Smooth muscle cell (in vitro differentiated cells): Measurements from ENCODE around the gene TERT. TPM values are rescaled to one million over a fixed set of nuclear protein-coding genes. Genes with fewer than 3 reads are reported as not detected.

Source experiments
- DNase-seq: peaks from one replicate; lab custom pipeline; 2025; ENCODE audit not compliant: unreplicated experiment; lab: John Stamatoyannopoulos, UW
- H2AFZ ChIP-seq: fragments of 200-600 bp; sonication (generic); 2 replicates; pipeline ENCODE4 v1.6.0; 2016; ENCODE audit warnings: antibody characterized with exemption, low read depth, mild to moderate bottlenecking
- H3F3A ChIP-seq: fragments of 200-600 bp; sonication (generic); 2 replicates; pipeline ENCODE4 v1.6.0; 2017; ENCODE audit warnings: antibody characterized with exemption, low read depth
- H3K27ac ChIP-seq: fragments of 200-600 bp; sonication (generic); 2 replicates; pipeline ENCODE4 v1.5.1; 2016; ENCODE audit warnings: low read depth, mild to moderate bottlenecking
- H3K27me3 ChIP-seq: fragments of 200-600 bp; sonication (generic); 2 replicates; pipeline ENCODE4 v1.6.1; 2016; ENCODE audit warnings: low read depth, mild to moderate bottlenecking
- H3K36me3 ChIP-seq: fragments of 200-600 bp; sonication (generic); 2 replicates; pipeline ENCODE4 v1.5.1; 2016; ENCODE audit warnings: low read depth
- H3K4me1 ChIP-seq: fragments of 200-600 bp; sonication (generic); 2 replicates; pipeline ENCODE4 v1.5.1; 2016; ENCODE audit warnings: low read depth
- H3K4me2 ChIP-seq: fragments of 200-600 bp; sonication (generic); 2 replicates; pipeline ENCODE4 v1.6.0; 2016; ENCODE audit warnings: mild to moderate bottlenecking
- H3K4me3 ChIP-seq: fragments of 200-600 bp; sonication (generic); 2 replicates; pipeline ENCODE4 v1.5.1; 2016; ENCODE audit warnings: mild to moderate bottlenecking
- H3K79me2 ChIP-seq: fragments of 200-600 bp; sonication (generic); 2 replicates; pipeline ENCODE4 v1.6.0; 2016; ENCODE audit warnings: low read depth, mild to moderate bottlenecking
- H3K9ac ChIP-seq: fragments of 200-600 bp; sonication (generic); 2 replicates; pipeline ENCODE4 v1.6.0; 2016; ENCODE audit warnings: low read depth
- H3K9me3 ChIP-seq: fragments of 200-600 bp; sonication (generic); replicated peaks from 2 replicates; pipeline ENCODE4 v1.5.1; 2016; ENCODE audit warnings: low read depth
- H4K20me1 ChIP-seq: fragments of 200-600 bp; sonication (generic); 2 replicates; pipeline ENCODE4 v1.6.0; 2016; ENCODE audit warnings: low read depth
- CTCF ChIP-seq: fragments of 200-600 bp; sonication (generic); IDR thresholded peaks from 2 replicates; pipeline ENCODE4 v1.5.1; 2017; ENCODE audit warnings: borderline replicate concordance, mild to moderate bottlenecking, antibody characterized with exemption; ENCODE audit not compliant: insufficient read depth, poor library complexity, severe bottlenecking
- WGBS: methylation state at CpG from one replicate; pipeline ENCODE4 v1.1.7; 2016; ENCODE audit warnings: low lambda C conversion rate; 5-methylcytosine and 5-hydroxymethylcytosine counted together
- polyA plus RNA-seq: library from polyadenylated mRNA; unstranded; fragments of >200 nt; fragmentation: Nextera tagmentation; extraction: Ambion mirVana; gene quantifications from 2 replicates; pipeline ENCODE4 v1.2.1, GENCODE V29; 2016
- total RNA-seq: library from RNA; depleted of rRNA; stranded (reverse); fragments of >200 nt; gene quantifications from 2 replicates; pipeline ENCODE4 v1.2.3, GENCODE V29; 2014

TERT gene
- total and polyA plus RNA-seq, 2 experiments from 2014 or later = not detected

GRCh38 chr5:1246711-1247431 lies 48.0 kb downstream of the TERT start:
- Histone ChIP-seq H3K36me3 (no peaks in the 10 kb centered on the region), H2AFZ (no peak overlapping the region), H3K4me1 (no peaks in the 10 kb centered on the region), H3K9me3 (no peaks in the 10 kb centered on the region), H4K20me1 (no peaks in the 10 kb centered on the region), H3K27me3 (no peaks in the 10 kb centered on the region), H3K27ac (no peak overlapping the region), H3K79me2 (no peaks in the 10 kb centered on the region), H3F3A (no peaks in the 10 kb centered on the region), H3K4me3 (no peak overlapping the region), H3K9ac (no peak overlapping the region), H3K4me2 (no peak overlapping the region)
- TF ChIP-seq CTCF = no peak
- 48% methylated on average over 39 of the region's 43 CpGs for WGBS
- DNase-seq = no peak

- Histone ChIP-seq H3K36me3 (no peaks in the 10 kb centered on the region), H3K4me2 (no peak overlapping the region), H3K27me3 (no peaks in the 10 kb centered on the region), H3K4me1 (no peaks in the 10 kb centered on the region), H3K9ac (no peak overlapping the region), H4K20me1 (no peaks in the 10 kb centered on the region), H2AFZ (no peak overlapping the region), H3K27ac (no peak overlapping the region), H3K9me3 (no peaks in the 10 kb centered on the region), H3K4me3 (no peak overlapping the region), H3K79me2 (no peaks in the 10 kb centered on the region), H3F3A (no peaks in the 10 kb centered on the region)
- WGBS = 92% methylated on average over 26 of the region's 58 CpGs
- DNase-seq = no peak
- TF ChIP-seq CTCF = no peak
Observed at GRCh38 chr5:1245905-1246576, 48.8 kb downstream of the TERT start.

GRCh38 chr5:1244976-1245375 lies 49.9 kb downstream of the TERT start:
- DNase-seq = no peak
- no peaks in the 10 kb centered on the region for H3F3A ChIP-seq
- 73% methylated on average over 10 of the region's 10 CpGs for WGBS
- no peak for TF ChIP-seq CTCF
- no peaks in the 10 kb centered on the region for H4K20me1 ChIP-seq
- H3K79me2 ChIP-seq = no peaks in the 10 kb centered on the region
- no peak overlapping the region for H3K9ac ChIP-seq
- no peaks in the 10 kb centered on the region for H3K9me3 ChIP-seq
- H2AFZ ChIP-seq = no peak overlapping the region
- H3K27ac ChIP-seq = no peak overlapping the region
- no peaks in the 10 kb centered on the region for H3K4me1 ChIP-seq
- no peak overlapping the region for H3K4me3 ChIP-seq
- H3K4me2 ChIP-seq = no peak overlapping the region
- H3K36me3 ChIP-seq = no peaks in the 10 kb centered on the region
- H3K27me3 ChIP-seq = no peaks in the 10 kb centered on the region
